ENCODE results near the gene SMG6.

SMG6 gene

GRCh38 chr17:2068031-2068518, 235.5 kb downstream of the SMG6 start:
- intact Hi-C loops (cut with DNase I; ENCODE audit: low total_unique reads) = no loop called here
- Histone ChIP-seq H3K27ac (peak overlapping the region; percentile 41 to 56), H3K27me3 (no peaks in the 10 kb centered on the region), H3K9me3 (no peaks in the 10 kb centered on the region), H3K4me3 (no peak overlapping the region), H3K4me1 (peaks cover 0 to 51% (median 22%) of the 10 kb centered on the region in 4 donors), H3K36me3 (peaks cover 15 to 87% (median 31%) of the 10 kb centered on the region in 3 donors)
- no peak for DNase-seq
- TF ChIP-seq, protein P1, sequence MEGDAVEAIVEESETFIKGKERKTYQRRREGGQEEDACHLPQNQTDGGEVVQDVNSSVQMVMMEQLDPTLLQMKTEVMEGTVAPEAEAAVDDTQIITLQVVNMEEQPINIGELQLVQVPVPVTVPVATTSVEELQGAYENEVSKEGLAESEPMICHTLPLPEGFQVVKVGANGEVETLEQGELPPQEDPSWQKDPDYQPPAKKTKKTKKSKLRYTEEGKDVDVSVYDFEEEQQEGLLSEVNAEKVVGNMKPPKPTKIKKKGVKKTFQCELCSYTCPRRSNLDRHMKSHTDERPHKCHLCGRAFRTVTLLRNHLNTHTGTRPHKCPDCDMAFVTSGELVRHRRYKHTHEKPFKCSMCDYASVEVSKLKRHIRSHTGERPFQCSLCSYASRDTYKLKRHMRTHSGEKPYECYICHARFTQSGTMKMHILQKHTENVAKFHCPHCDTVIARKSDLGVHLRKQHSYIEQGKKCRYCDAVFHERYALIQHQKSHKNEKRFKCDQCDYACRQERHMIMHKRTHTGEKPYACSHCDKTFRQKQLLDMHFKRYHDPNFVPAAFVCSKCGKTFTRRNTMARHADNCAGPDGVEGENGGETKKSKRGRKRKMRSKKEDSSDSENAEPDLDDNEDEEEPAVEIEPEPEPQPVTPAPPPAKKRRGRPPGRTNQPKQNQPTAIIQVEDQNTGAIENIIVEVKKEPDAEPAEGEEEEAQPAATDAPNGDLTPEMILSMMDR (IDR thresholded peaks at IDR 0.05) = no peak

DNA sequence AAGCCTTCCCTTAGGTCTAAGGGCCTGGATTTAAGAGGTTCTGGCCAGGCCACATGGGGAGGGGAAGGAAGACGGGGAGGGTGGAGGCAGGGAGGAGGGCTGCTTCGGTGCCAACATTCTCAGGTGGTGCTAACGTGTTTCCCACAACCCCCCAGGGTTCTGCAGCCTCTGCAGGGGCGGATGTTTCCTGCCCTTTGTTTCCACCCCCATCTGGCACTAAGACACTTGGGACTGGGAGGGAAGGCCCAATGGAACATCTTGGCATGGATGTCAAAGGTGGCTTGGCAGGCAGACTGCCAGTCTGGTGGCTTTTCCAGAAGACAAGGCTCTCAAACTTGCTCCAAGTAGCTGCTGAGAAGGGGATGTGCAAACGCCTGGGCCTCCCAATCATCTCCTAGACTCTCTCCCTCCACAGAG, 236.0 kb downstream of the SMG6 start:
- no peak overlapping the region for H3K4me3 ChIP-seq
- DNase-seq = no peak
- H3K9me3 ChIP-seq = no peaks in the 10 kb centered on the region
- H3K4me1 ChIP-seq = peaks cover 0 to 55% (median 24%) of the 10 kb centered on the region in 4 donors
- no peaks in the 10 kb centered on the region for H3K27me3 ChIP-seq
- H3K27ac ChIP-seq = peak overlapping the region; percentile 56 to 59
- intact Hi-C loops (cut with DNase I; ENCODE audit: low total_unique reads) = no loop called here
- TF ChIP-seq, protein P1 (IDR thresholded peaks at IDR 0.05) = no peak
- H3K36me3 ChIP-seq = peaks cover 15 to 89% (median 33%) of the 10 kb centered on the region in 3 donors

DNA sequence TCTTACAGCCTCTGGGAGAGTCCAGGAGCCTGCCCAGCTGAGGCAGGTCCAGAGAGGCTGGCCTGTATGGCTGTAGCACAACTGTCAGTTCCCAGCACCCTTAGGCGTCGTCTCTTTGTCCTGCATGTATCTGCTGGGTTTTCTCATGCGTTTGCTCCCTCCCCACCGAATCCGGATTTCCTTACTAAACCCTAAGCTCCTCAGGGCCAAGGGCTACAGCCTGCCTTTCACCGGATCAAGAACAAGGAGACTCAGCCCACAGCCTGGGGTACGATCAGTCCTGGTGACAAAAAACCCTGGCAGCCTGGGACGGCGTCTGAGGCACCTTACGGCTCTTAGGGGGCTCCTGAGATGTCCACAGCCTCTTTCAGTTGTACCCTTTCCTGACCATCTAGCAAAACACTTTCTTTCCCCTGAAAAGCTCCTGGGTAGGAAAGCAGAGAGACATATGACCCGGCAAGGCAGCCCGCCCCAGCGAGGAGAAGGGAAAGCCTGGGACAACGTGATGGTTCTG, 236.5 kb downstream of the SMG6 start:
- no peak for DNase-seq

DNA sequence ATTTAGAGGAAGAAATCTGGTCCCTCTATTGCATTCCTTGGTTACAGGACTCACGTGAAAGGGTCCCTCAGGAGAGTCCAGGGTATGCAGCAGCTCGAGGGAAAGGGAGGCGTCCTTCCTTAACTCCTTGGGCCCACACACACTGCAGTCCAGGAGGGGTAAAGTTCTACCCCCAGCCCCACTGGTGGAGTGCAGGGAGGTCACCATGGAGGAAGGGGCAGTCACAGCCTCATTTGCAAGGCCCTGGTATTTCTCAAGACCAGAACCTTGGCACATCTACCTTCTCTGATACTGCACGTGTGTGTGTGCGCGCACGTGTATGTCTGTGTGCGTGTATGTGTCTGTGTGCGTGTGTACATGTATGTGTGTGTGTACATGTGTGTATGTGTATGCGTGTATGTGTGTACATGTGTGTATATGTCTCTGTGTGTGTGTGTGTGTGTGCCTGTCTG, 237.6 kb downstream of the SMG6 start:
- no peak for DNase-seq
- Histone ChIP-seq H3K9me3 (no peaks in the 10 kb centered on the region), H3K4me3 (no peak overlapping the region), H3K4me1 (peaks cover 0 to 58% (median 25%) of the 10 kb centered on the region in 4 donors), H3K27me3 (no peaks in the 10 kb centered on the region), H3K36me3 (peaks cover 18 to 89% (median 38%) of the 10 kb centered on the region in 3 donors), H3K27ac (peak overlapping the region; percentile 58 to 59)
- TF ChIP-seq, protein P1 (IDR thresholded peaks at IDR 0.05) = no peak
- intact Hi-C loops (cut with DNase I; ENCODE audit: low total_unique reads) = no loop called here

More for the DNA sequence above, 236.5 kb downstream of the SMG6 start:
- no peak overlapping the region for H3K4me3 ChIP-seq
- no peaks in the 10 kb centered on the region for H3K9me3 ChIP-seq
- TF ChIP-seq, protein P1 (IDR thresholded peaks at IDR 0.05) = no peak
- peak overlapping the region; percentile 56 to 59 for H3K27ac ChIP-seq
- H3K27me3 ChIP-seq = no peaks in the 10 kb centered on the region
- H3K36me3 ChIP-seq = peaks cover 18 to 89% (median 35%) of the 10 kb centered on the region in 3 donors
- H3K4me1 ChIP-seq = peaks cover 0 to 58% (median 25%) of the 10 kb centered on the region in 4 donors
- intact Hi-C loops (cut with DNase I; ENCODE audit: low total_unique reads) = no loop called here

- DNase-seq = peak in 1 of 2 donors; percentile 56
- TF ChIP-seq, protein P1 (IDR thresholded peaks at IDR 0.05) = no peak
- Histone ChIP-seq H3K4me3 (no peak overlapping the region), H3K4me1 (peaks cover 0 to 58% (median 25%) of the 10 kb centered on the region in 4 donors), H3K27me3 (no peaks in the 10 kb centered on the region), H3K27ac (peak overlapping the region; percentile 58 to 59), H3K9me3 (no peaks in the 10 kb centered on the region), H3K36me3 (peaks cover 18 to 89% (median 38%) of the 10 kb centered on the region in 3 donors)
- intact Hi-C loops (cut with DNase I; ENCODE audit: low total_unique reads) = no loop called here
Measured at GRCh38 chr17:2064980-2065785, 238.4 kb downstream of the SMG6 start.
